Activated CD8-positive, alpha-beta memory T cell treated with anti-CD3 and anti-CD28 coated beads for 24 hours (primary cell): ENCODE measurements around the gene WWTR1.

Experiments
- DNase-seq: peaks from one replicate; pipeline ENCODE4 v3.0.0-alpha.2; 2020

WWTR1 gene

DNA sequence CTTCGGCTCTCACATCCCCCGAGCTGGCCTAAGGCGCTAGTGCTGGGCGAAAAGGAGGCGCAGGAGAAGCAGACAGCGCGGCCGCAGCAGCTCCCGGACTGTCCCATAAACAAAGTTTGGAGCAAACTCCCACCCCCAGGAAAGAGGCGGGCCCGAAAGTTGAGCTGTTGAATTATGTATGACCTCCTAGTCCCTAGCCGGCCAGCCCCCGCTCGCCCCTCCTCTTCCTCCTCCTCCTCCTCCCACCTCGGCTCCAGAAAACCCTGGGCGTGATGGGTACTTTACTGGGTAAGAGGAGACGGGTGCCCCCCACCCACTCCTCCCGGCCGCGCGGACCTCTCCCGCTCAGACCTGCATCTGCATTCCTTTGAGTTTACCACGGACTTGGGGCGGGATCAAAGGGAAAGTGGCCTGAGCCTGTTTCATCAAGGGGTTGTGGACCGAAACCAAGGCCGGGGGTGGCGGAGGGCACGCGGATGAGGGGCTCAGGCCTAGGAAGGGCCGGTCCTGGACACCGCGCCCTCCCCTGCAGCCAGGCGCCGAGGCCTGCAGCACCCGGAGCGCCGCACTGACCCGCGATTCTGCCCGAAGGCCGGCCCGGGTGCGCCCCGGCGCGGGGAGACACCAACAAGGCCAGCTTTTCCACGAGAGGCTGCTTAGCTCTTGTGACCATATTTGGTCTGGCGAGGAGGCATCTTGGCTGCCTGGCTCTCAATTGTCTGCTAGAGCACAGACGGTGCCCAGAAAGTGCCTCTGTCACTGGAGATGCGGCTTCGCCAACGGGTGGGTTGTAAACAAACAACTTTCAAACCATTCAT is at the start of gene WWTR1:
Gene WWTR1 (minus strand): TSS at position 100 of the 818 bp plus-strand sequence. CDS start 719 bp downstream, outside the sequence.
- peak; percentile 66 for DNase-seq

DNA sequence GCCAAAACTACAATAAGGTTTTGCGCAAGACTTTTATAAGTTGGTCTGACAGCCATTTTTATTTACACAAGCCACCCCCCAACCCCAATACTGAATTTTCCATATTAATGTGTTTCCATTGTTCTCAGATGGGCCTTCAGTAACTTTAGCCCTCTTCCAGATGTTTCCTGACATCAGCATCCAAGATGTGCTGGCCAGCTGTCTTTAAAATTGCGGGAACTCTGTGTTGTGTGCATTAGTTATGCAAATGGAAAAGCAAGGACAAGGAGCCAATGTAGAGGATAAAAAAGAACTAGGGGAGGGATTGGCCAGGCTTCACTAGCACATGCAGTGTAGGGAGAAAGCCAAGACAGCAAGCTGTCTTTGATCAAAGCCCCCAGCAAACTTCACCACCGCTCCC is 49.1 kb upstream of the WWTR1 start:
- no peak for DNase-seq

DNA sequence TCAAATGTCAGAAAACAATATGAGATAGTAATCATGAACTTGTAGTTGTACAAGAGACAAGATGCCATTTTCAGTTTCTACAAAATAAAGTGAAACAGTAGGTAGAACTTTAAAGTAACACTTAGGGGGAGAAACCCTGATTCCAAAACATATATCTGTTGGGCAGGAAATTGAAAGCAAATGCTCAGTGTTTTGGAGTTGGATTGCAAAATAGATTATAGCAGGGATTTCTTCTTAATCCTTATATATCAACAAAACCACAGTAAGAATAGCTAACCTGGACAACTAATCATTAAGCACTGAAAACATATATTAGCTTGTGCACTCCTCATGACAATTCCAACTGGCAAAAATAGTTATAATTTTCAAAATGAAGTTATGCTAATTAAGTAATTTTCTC is 47.6 kb upstream of the WWTR1 start:
- DNase-seq, result no peak

DNA sequence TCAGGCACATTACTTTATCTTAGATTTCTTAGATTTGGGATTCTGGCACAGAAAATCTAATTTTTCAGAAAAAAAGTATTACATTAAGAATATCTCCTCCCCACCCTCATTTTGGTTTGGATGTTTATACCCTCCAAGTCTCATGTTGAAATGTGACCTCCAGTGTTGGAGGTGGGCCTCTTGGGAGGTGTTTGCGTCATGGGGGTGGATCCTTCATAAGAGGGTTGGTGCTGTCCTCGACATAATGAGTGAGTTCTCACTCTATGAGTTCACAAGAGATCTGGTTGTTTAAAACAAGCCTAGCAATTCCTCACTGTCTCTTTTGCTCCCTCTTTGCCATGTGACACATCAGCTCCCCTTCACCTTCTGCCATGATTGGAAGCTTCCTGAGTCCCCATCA is 45.6 kb upstream of the WWTR1 start:
- DNase-seq, result no peak

DNA sequence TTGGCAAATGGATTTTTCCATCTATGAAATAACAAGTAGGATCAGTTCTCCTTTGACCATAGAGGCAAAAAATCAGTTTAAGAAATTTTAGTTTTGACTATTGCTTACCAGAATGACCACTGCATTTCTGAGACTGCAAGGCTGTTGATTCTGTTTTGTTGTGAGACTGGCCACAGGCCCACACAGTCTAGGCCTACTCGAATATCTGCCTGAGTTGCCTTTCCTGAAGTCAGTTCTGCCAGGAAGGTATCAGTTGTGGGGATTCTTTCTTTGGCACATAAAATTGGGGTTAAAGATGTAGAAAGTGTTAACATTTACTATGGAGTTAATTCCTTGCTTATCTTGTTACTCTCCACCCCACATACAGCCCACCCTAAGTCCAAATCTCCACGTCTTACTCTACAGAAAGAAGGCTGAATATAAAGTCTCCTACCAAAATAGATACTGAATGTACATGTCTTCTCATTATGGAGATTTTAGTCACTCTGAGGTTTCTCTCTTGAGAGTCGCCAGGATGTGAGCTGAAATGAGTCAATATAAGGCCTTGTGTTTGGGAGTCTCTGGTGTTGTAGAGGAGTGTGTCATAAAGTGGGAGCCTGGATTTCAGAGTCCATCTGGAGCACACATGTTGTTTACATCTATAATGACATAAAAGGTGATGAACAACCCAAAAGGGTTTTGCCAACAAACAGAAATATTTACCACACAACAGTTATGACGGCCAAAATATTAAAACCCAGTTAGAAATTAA is 45.0 kb upstream of the WWTR1 start:
- no peak for DNase-seq

DNA sequence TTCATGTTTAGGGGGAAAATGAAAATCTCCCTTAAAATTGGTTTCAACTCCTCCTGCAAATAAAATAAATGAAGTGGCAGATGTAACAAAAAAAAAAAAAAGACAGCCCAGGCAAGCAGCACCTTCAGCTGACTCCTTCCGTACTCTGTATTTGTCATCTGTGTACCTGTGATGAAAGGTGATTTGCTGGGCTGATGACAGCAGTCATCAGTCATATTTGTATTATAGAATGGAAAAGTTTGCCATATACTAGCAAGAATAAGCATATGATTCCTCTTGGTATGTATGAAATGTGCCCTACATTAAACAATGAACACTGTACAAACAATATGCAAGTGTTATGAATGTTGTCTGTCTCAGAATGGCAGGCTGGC is 44.1 kb upstream of the WWTR1 start:
- no peak for DNase-seq

DNA sequence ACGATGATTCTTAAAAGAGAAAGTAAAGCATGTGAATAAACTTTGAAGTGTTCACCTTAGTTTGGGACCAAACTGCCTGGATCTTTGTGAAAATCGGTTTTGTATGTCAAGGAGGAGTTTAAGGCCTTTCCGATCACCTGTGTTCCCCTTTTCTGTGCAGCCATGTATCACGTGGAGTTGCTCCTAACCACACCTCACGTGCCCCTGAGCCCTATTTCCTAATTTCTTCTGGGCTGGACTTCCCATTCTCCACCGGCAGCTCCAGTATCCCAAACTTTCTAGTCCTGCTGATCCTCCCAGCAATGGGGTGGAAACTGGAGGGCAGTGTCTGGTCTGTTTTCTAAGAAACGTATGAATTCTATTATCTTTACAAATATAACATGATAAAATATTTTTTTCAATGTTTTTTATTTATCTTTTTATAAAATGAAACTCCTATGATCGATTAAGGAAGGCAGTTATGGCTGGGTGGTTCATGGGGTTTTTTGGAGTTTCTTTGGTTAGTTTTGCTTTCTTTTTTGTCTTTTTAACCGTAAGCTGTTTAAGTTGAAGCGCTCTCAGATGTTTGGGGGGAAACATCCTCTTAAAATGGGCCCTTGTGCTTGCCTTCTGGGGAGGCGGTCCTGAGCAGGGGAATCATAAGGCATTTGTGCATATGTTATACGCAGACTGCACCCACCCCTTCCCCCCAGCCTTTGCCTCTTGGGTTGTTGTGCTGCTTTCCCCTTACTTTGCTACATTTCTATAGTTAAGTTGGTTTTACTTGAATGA is 43.6 kb upstream of the WWTR1 start:
- no peak for DNase-seq

DNA sequence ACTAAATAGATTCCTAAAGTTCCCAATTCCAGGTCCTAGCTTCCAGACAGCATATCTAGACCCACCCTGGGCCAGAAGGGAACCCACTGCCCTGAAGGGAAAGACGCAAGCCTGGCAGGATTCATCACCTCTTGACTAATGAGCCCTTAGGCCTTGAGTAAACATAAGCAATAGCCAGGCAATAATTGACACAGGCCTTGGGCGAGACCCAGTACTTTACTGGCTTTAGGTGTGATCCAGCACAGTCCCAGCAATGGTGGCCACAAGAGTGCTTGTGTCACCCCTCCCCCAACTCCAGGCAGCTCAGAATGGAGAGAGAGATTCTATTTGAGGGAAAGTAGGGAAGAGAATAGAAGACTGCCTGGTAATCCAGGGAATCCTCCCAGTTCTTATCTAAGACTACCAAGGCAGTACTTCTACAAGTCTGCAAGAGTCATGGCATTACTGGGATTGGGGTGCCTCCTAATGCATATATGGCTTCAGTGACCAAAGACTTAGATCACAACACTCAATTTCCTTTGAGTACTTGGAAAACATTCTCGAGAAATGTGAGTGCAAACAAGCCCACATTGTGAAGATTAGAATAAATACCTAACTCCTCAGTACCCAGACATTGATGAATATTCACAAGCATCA is 30.4 kb upstream of the WWTR1 start:
- DNase-seq, result no peak

DNA sequence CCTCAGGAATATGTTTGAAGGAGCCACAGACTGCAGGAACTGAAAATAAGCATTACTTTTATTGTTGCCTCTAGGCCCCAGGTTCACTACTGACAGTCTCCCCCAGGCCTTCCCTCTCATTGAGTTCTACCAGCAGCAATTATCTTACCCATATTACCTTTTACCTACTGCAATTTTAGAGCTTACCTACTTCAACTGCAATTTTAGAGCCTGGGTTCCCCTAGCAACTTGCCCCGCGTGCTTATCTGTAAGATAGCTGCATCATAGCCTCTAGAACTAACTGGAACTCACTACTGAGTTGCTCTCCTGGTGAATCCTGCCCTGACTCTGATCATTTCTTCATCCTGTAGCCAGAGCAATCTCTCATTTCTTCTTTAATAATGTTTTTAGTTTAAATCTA is 29.2 kb upstream of the WWTR1 start:
- no peak for DNase-seq

DNA sequence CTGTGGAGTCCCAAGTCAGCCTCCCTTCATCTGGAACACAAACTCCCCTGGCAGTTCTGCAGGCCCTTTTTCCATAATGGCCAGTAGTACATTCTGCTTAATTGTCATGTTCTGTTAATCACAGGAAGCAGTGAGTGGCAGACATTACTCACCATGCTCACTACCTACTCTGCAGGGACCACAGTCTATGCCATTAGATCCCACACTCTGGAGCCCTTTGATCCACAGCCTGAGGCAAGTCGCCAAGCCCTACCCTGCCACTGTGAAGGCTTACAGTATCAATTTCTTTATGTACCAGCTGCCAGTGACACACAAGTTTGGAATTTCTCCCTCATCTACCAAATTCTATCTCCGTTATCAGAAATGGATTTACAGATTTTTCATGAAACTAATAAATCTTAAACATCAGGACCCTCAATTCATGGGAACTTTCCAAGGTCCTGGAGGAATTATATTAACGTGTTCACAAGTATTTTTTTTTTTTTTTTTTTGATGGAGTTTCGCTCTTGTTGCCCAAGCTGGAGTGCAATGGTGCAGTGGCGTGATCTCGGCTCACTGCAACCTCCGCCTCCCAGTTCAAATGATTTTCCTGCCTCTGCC is 20.6 kb upstream of the WWTR1 start:
- DNase-seq, result no peak

DNA sequence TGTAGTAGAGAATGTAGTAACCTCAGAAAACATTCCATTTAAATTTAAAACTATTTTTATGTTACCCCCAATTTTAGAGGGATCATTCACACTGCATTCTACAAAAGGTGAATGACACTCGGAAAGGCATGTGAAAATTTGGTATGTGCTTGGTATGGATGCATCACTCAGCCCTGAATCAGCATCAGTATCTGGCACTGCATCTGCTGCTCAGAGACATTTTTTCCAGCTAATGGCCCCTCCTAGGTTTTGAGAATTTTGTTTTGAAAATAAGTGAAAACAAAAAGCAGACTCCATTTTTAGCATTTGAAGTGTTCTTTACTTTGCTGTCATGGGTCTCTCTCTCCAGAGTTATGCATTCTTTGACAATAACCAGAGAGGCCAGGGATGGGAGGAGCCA is 15.6 kb upstream of the WWTR1 start:
- no peak for DNase-seq

DNA sequence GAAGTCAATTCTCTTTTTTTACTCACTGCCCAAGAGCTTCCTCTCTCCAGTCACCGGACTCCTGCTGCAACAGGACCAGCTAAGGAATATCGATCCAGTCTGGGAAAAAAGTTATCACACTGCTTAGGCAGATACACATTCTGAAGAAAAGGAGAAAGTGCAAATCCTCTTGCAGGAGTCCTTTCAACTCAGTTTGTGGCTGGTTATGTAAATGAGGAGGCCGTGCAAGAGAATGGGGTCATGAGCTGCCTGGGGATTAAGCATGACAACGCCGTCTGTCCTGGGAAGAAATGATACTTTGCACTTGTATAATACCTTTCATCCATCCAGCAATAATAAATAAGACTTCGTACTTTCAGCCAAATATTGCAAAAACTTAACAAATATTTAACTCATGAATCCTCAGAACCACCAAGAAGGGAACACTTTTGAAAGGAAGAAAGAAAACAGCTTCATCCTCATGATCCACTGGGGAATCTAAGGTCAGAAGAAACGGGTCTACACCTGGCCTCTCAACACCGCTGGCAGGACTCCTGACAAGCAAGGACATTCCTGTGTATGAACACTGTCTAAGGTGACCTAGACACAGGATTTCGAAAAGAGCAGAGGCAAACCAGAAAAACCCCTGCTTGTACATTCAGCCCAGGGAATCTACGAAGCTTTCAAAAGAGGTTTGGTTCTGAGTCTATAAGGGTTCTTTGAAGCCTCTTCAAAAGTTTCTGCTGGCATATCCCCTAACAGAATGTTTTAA is 13.1 kb upstream of the WWTR1 start:
- DNase-seq, result no peak

DNA sequence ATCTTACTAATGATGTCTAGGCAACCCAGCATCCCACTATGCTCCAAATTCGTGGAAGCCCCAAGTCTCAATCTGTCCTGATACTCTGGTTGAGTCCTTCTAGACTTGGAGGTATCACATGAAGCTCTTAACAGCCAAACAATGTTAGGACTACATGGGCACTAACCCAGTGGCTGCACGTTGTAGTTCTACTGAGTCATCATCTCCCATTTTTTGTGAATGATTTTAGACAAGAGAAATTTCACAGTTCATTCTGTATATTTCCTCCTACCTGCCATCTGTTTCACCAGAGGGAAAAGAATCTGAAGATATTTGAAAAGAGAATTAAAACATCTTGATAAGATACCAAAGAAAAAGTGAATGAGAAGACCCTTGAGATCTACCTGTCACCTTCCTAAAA is 9.8 kb upstream of the WWTR1 start:
- DNase-seq, result no peak

DNA sequence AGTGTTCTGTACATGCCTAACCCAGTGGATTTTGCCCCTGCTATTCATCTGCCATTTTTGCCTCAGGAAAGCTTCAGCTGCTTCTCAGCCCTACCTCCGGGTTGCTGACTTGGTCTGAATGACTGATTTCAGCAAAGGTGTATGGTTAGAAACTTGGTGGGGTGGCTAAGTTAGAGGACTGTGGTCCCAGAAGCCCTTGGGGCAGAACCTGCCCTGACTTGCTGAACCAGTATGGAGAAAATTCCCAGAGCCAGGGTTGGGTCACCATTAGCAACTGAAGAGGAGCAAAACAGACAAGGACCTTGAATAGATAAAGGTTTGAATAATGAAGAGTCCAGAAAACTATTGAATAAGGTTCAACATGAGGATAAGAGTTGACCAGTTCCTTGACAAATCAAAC is 6.1 kb upstream of the WWTR1 start:
- DNase-seq, result no peak

DNA sequence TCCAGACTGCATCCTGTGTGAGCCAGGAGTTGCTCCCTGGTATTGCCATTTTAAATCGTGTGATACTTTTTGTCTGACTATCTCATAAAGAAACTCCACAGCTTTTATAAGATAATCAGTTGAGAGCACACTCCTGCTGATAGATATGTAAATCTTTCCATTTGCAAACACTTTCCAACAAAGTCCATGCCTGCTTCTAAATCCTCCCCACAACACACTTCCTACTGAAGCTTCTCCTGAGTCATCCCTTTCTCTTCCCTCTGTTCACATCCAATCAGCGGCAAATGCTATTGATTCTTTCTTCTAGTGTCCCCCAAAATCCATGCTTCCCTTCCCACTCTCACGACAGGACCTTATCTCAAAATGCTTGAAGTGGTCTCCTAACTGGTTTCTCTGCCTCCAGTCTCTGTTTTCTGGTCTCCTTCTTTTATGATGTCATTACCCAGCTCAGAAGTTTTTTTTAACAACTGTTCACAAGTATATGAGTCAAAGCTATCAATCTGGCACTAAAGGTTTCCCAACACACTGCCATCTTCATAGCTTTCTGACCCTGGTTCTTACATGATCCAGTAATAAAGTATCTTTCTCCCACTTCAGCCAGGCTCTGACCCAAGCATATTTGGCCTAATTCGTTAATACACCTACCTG is 4.5 kb upstream of the WWTR1 start:
- DNase-seq, result no peak

DNA sequence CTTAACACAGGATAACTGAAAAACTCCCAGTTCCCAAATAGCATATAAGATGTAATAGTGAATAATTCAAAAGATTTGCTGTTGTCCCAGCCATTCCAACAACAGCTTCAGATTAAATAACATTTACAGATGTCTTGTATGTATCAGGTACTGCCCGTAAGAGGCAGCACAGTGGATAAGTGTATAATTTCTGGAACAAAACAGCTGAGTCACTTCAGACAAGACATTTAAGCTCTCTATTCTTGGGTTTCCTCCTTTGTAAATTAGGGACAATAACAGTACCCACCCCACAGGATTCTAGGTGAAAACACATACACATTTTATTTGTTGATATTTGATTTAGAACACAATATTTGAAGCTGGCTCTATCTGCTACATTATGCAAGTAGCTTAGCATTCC is 2.6 kb upstream of the WWTR1 start:
- no peak for DNase-seq

DNA sequence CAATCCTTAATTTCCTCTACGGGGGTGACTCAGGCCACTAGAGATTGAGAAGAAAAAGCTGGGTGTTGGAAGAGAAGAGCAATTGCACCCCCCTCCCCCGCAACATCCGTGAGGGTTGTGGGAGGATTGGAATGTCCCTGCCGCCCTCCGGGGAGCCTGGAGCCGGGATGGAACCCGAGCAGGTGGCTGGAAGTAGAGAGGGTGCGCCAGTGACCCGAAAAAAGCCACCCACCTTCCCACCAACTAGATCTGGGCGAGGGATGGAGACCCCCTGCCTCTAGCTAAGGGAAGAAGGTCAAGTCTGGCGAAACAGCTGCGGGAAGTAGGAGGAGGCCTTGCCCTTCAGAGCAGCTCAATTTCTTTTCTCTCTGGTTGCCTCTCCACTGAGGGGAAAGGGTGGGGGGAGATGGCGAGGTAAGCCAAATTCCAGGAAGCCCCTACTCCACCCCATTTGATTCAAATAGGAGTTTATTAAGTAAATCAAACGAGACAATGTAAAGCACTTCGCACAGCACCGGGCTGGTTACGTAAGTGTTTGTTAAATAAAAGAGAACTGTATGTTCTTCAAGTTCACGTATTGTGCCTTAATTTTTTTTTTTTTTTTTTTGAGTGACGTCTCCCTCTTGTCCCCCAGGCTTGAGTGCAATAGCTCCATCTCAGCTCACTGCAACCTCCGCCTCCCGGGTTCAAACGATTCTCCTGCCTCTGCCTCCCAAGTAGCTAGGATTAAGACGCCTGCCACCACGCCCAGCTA is 1.1 kb upstream of the WWTR1 start:
- DNase-seq, result no peak

DNA sequence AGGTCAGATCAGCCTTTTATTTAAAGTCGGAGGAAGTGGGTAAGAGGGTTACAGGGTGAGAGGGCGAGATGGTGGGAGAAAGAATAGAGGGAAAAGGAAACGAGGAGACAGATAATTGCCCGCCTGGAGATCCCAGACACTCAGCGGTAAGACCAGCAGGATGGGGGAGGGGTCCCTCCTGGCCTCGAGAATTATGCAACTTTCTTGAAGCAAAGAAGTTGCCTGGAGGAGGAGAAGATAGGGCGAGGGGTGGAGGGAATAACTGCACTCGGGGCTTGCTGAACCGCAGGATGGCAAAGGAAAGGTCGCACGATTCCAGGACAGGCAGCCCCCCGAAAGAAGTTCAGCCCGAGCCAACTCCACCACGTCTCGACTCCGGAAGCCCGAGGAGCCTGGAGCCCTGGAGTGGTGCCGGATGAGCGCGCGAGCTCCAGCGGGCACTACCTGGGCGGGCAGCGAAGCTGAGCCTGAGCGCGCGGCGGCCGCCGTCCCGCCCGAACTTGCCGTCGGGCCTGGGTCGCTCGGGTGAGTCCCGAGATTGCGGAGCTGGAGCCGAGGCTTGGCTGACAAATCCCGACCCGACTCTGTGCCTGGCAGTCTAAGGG is 402 bp downstream of the WWTR1 start:
- DNase-seq, result no peak

DNA sequence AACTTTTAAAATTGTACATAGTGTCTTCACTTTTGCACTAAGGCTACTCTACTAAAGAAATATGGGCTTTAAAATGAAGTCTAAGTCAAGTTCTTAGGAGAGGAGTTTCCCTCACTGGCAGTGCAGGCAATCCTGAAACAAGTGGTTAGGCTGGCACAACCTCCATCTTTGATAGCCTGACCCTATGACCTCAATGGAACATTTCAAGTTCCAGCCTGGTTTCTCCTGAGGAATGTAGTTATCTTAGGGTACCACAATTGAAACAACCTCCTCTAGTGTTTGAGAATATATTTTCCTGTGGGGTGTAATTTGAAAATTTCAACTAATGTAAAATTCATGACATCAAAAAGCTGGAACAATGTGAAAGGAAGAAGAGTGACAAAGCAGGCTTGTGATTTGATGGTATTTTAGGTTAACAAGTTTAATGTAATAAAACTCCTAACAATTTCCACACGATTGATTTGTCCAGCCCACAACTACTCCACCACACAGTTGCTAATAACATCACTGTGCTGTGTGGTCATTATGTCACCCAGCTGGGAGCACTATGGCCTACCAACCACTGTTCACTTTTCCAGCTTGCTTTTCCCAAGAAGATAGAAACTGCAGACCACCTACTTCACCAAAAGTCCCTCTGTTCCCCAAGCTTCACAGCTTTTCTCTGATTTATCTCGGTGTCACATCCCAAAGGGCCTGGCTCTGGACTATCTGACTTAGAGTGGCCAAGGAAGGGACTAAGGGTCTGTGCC is 1.8 kb downstream of the WWTR1 start:
- no peak for DNase-seq

DNA sequence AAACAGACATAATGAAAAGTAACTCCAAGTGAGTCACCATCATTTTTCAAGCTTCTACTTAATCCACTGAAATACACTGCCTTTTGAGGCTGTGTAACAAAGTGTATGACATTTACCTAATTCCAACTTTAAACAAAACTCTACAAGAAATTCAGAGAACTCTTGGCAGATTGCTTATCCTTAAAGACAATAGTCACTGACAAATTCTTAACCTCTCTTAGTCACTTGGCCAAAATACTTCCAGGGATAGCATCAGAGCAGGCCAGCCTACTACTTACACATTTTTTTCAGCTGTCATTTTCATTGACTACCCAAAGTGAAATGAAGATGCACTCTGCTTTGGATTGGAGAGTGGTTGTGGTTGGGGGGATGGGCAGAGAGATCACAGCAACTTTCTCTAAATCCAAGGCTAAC is 3.6 kb downstream of the WWTR1 start:
- DNase-seq, result no peak
